Occipital lobe (tissue), 2 donors: Measurements from ENCODE around the gene OR1L8. TPM values are rescaled to one million over a fixed set of nuclear protein-coding genes. Genes with fewer than 3 reads are reported as not detected.
"Not testable (repeated sequence)": the region's sequence is repeated elsewhere in the genome, so short reads cannot be mapped to it uniquely, and the experiment has no call there.

Source experiments
- DNase-seq: peaks from one replicate; lab custom pipeline; 2025; lab: John Stamatoyannopoulos, UW
- total RNA-seq: library from RNA; depleted of rRNA; stranded (reverse); fragments of >200 nt; gene quantifications from one replicate; pipeline ENCODE4 v1.2.3, GENCODE V29; 2014

OR1L8 gene
- not detected for total RNA-seq

GRCh38 chr9:122583284-122583683, at the start of gene OR1L8:
Gene OR1L8 (minus strand): TSS chr9:122583384. CDS start chr9:122568477, 14,907 bp downstream.
- not testable (repeated sequence) for DNase-seq

- DNase-seq: no peak
Observed at GRCh38 chr9:122619996-122620395, 36.8 kb upstream of the OR1L8 start.

DNA sequence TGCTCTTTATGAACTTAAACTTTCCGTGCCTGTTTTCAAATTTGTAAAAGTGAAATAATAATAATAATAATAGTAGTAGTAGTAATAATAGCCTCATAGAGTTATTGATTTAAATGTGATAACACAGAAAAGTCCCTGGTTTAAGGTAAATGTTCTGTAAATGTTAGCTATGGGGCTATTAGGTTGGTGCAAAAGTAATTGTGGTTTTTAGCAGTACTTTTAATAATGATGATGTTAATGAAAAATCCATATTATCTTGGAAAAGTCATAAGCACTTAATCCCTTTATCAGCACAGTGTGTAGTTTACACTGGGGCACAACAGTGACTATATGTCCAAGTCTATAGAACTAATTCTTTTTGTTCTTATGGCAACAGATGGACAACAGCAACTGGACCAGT, 31.2 kb upstream of the OR1L8 start, which contains the start of gene OR1Q1:
OR1Q1 (plus strand) TSS at position 377 of the 400 bp plus-strand sequence; CDS start at position 377, 0 bp downstream.
- DNase-seq: no peak

DNA sequence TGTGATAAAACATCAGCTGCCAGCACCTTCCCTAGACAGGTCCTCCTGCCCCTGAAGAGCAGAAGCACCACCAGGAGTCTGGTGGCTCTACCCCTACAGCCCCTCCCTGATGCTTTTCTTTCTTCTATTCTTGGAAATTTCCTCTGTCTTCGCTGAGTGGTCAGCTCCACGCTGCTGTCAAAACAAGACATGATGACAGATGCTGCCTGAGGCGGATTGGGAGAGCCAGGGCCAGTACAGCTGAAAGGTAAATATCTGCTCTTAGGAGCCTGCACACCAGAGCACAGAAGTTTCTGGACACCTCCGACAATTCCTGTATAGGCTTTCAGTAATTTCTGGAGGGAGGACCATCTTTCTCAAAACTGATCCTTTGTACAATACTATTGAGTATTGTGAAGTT, 26.6 kb upstream of the OR1L8 start:
- DNase-seq: no peak

DNA sequence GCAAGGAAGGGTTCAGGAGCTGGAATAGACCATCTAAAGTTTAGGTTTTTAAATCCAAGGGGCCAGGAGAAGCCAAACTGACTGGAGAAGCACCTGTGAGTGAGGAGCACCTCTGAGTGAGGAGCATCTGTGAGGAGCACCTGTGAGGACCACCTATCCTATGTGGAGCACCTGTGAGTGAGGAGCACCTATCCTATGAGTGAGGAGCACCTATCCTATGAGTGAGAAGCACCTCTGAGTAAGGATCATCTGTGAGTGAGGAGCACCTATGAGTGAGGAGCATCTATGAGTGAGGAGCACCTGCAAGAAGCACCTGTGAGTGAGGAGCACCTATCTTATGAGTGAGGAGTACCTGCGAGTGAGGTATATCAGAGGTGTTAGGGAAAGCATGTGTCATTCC, 23.4 kb upstream of the OR1L8 start:
- DNase-seq: no peak

GRCh38 chr9:122605691-122606090, 22.5 kb upstream of the OR1L8 start:
- DNase-seq: no peak

DNA sequence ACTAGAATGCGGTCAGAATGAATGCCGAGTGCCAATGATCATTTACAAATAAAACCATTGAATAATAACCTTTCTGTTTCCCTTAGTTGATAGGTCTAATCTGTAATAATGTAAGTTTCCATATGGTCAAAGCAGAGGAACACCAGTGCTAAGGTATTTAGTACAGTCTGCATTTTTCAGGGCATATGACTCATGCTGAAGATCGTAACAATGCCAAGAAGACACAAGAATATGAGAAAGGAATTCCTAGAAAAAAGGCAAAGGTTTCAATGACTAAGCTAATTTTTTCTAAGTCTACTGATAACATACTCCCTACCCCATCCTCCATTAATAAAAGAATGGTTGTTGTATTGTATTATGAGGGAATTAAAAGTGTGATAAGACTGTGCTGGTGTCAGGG, 2.8 kb downstream of the OR1L8 start:
- DNase-seq: no peak

- no peak for DNase-seq
Observed at GRCh38 chr9:122579874-122580273, 3.3 kb downstream of the OR1L8 start.

DNA sequence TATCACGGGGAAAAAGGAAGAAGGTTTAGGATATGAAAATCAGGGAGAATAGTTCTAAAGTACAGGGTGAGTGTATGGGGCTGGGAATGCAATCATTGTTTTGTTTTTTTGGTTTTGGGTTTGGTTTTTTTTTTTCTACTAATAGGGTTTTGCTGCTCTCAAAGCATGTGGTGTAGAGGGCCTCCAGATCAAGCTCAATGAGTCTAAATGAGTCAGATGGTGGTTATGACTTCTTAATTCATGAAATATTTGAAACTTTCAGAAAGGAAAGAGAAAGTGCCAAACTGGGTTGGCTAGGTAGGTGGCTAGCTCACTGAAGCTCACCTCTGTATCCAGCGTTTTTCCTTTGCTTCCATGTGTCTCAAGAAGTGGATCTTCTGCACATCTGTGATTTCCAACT, 10.7 kb downstream of the OR1L8 start:
- no peak for DNase-seq

- no peak for DNase-seq
Observed at GRCh38 chr9:122567901-122568300, 15.3 kb downstream of the OR1L8 start.

- no peak for DNase-seq
Observed at GRCh38 chr9:122562134-122562760, 20.9 kb downstream of the OR1L8 start.

GRCh38 chr9:122561446-122561845, 21.7 kb downstream of the OR1L8 start:
- no peak for DNase-seq

DNA sequence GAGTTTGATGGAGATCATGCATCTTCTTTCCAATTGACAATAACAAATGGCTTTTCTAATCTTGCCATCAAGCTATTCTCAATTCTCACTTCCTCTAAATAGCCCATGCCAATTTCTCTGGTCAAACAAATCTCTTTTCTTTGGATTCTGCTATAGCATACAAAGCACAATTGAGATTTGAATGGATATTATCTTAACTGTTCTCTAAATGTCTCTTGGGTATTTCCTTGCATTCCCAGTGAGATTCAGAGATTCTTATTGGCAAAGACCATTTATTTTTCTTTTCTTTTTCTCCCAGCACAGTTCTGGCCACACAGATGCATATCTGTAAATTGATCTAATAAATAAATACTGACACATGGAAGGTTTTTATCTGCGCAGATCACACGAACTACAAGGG, 30.4 kb downstream of the OR1L8 start, which contains the start of gene OR1N2:
OR1N2 (plus strand) TSS at position 301 of the 400 bp plus-strand sequence. CDS start 100 bp downstream, outside the sequence.
- no peak for DNase-seq

DNA sequence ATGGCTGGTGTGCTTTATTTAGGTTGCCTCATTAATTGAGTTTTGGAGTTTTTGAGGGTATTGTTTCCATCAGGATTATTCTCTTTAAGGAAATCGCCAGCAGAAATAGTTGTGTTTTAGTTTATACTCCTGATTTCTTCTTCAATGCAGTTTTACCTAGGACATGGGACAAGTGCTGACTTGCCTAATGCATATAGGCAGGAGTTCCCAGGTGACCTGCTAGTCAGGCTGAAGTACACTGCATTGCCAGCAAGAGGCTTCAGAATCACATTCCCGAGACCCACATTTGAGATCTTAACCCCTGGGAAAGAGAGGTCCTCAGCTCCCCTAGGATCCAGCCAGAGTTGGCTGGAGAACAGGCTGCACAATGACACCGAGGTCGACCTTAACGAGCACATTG, 31.8 kb downstream of the OR1L8 start:
- DNase-seq: no peak

DNA sequence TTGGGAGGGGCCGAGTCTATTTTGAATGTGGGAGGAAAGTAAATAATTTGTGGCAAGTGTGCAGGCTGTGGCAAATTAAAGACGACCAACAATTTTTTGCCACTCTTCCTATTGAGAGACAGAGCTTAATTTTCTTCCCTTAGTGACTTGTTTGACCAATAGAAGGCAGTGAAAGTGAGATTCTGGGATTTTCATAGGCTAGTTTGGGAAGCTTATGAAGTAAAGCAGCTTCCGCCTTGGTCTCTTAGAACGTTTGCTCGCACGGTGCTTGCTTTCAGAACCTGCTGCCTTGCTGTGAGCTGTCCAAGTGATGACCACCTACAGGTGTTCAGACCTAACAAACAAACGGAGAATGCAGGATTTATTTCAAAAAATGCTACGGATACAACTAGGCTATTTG, 37.0 kb downstream of the OR1L8 start:
- DNase-seq: no peak

DNA sequence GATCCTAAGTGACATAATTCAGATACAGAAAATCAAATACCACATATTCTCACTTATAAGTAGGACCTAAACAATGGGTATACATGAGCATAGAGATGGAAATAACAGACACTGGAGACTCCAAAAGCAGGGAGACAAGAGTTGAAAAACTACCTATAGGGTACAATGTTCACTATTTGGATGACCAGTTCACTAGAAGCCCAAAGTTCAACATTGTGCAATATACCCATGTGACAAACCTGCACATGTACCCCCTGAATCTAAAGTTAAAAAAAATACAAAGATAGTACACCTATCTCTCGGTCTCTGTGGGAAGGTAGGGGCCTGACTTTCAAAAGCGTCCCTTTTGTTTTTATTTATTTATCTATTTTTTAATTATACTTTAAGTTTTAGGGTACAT, 44.4 kb downstream of the OR1L8 start:
- no peak for DNase-seq

GRCh38 chr9:122537066-122537465, 46.1 kb downstream of the OR1L8 start:
- DNase-seq: not testable (repeated sequence)

DNA sequence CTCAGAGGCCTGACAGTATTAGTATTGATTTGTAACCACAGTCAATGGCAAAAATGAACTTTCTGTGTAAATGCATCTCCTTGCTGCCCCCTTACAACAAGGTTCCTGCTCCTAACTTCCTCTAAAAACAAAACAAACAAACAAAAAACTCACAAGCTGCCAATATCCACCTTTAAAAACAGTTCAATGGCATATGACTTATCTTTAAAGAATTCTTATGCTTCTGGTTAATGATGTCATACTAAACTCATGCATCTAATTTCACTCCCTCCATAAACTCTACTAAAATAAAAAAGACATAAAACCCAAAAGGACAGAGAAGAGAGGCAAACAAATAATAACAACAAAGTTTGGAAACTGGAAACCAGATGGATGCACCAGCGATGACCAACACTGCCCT, 47.0 kb downstream of the OR1L8 start:
- no peak for DNase-seq

DNA sequence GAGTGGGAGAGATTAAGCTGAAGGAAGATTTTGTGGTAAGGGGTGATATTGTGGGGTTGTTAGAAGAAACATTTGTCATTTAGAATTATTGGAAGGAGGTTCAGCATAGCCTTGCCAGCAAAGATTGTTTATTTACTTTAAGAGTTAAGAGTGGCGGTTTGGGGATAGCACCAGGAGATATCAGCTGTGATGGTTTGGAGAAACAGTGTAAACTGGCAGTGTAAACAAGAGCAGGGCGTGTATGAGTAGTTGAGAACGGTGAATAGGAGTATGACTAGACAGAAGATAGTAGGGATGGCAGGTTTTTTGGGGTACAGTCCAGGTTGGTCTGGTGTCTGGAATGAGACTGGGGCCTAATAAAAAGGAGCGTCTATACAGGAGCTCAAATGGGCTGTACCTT, 52.0 kb downstream of the OR1L8 start:
- DNase-seq: not testable (repeated sequence)

- no peak for DNase-seq
Observed at GRCh38 chr9:122527193-122527592, 56.0 kb downstream of the OR1L8 start, which contains the start of gene OR1N1. Gene OR1N1 (minus strand): TSS chr9:122527293. CDS start chr9:122527293, 0 bp downstream.

DNA sequence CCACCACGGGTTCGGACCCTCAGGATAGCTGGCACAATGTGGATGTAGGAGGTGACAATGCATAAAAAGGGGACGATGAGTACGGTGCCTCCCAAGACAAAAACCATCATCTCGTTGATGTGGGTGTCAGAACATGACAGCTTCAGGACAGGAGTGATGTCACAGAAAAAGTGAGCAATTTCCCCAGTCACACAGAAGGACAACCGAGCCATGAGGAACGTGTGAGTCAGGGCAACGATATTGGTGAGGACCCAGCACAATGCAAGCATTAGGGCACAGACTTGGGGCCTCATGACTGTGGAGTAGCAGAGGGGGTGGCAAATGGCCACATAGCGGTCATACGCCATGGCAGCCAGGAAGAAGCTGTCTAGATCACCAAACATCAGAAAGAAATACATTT, 56.6 kb downstream of the OR1L8 start:
- no peak for DNase-seq

- no peak for DNase-seq
Observed at GRCh38 chr9:122519376-122519775, 63.8 kb downstream of the OR1L8 start.

GRCh38 chr9:122518841-122519240, 64.3 kb downstream of the OR1L8 start, which contains the start of gene OR1J4:
Gene OR1J4 (plus strand): TSS chr9:122519141. CDS start chr9:122519141, 0 bp downstream.
- no peak for DNase-seq
